ENCODE measurements around the gene ZNF837.
A peak's percentile ranks its signal among the peaks of the same experiment; 100 is the strongest.

Gene ZNF837

DNA sequence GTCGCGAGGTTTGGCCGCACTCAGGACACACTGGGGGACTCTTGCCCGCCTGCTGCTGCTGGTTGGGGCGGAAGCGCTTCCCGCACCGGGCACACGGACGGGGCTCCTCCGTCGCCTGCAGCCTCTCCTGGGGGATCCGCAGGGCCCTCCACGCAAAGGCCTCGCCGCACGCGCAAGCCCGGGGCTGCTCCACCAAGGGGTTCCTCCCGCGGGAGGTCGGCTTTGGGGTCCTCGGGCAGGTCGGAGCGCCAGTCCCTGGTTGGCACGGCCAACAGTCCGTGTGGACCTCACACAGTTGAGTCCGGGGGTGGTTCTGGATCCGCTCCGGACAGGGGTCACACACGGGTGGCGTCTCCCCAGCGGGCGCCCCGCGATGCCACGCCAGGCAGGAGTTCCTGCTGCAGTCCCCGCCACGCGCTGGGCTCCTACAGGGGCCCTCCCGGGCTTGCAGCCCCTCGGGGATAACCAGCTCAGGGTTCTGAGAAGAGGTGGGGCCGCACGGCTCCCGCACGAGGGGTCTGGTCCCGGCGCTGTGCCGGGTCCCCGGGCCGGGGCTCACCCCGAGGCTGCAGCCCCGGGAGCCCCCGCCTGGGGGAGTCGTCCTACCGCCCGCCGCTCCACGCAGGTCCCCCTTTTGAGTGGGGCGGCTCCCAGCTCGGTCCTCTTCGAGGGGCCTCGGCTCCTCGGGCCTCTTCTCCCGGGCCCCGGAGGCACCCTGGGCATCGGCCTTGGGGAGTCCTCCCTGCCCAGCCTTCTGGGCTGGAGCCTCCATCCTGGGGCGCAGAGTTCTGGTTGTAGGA, 12.1 kb downstream of the ZNF837 start:
- no peak for DNase-seq

- no peak for DNase-seq
Measured at GRCh38 chr19:58367698-58368454, 13.0 kb downstream of the ZNF837 start.

- no peak for DNase-seq
Measured at GRCh38 chr19:58366585-58367430, 14.0 kb downstream of the ZNF837 start.

- no peak for DNase-seq
Measured at GRCh38 chr19:58364146-58364545, 16.7 kb downstream of the ZNF837 start.

- DNase-seq: peak; percentile 97
Measured at GRCh38 chr19:58362272-58362994, 18.4 kb downstream of the ZNF837 start, which contains the start of gene ZNF497. ZNF497 (minus strand) TSS chr19:58362751; CDS start chr19:58357635, 5,116 bp downstream.

- DNase-seq: peak; percentile 70
Measured at GRCh38 chr19:58361900-58362271, 18.9 kb downstream of the ZNF837 start.

GRCh38 chr19:58357481-58358145, 23.2 kb downstream of the ZNF837 start:
- no peak for DNase-seq

DNA sequence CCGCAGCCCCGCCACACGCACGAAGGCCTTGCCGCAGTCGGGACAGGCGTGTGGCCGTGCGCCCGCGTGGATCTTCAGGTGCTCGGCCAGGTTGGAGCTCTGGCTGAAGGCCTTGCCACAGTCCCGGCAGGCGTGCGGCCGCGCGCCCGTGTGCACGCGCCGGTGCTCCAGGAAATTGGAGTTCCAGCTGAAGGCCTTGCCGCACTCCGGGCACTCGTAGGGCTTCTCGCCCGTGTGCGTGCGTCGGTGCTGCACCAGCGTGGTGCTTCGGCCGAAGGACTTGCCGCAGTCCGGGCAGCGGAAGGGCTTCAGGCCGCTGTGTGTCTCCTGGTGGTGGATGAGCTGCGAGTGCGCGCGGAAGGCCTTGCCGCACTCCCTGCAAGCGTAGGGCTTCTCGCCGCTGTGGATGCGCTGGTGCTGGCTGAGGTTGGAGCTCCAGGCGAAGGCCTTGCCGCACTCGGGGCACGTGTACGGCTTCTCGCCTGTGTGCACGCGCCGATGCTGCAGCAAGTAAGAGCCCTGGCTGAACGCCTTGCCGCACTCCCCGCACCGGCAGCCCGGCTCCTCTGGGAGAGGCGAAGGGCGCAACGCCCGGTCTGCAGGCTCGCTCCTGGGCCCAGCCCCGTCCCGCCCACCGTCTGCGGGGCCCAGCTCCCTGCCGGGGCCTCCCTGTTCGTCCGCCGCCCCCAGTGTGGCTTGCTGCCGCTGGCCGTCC, 23.9 kb downstream of the ZNF837 start:
- no peak for DNase-seq

- peak; percentile 48 for DNase-seq
Measured at GRCh38 chr19:58355908-58356765, 24.7 kb downstream of the ZNF837 start.

DNA sequence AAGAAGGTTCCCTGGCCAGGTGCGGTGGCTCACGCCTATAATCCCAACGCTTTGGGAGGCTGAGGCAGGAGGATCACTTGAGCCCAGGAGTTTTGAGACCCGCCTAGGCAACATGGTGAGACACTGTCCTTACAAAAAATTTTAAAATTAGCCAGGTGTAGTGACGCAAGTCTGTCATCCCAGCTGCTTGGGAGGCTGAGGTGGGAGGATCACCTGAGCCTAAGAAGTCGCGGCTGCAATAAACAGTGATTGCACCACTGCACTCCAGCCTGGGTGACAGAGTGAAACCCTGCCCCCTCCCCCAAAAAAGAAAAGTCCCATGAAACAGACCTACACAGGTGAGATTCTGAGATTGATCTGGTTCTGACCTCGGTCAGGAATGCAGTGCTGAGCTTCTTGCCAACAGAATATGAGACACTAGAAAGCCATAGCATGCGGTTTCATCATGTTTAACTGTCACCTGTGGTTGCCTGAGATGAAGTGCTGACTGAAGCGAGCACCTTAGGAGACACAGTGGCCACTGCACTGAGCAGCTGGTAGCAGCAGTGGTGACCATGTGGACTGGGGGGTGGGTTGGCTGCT, 25.5 kb downstream of the ZNF837 start:
- no peak for DNase-seq

- DNase-seq: no peak
Measured at GRCh38 chr19:58354478-58355030, 26.3 kb downstream of the ZNF837 start.

DNA sequence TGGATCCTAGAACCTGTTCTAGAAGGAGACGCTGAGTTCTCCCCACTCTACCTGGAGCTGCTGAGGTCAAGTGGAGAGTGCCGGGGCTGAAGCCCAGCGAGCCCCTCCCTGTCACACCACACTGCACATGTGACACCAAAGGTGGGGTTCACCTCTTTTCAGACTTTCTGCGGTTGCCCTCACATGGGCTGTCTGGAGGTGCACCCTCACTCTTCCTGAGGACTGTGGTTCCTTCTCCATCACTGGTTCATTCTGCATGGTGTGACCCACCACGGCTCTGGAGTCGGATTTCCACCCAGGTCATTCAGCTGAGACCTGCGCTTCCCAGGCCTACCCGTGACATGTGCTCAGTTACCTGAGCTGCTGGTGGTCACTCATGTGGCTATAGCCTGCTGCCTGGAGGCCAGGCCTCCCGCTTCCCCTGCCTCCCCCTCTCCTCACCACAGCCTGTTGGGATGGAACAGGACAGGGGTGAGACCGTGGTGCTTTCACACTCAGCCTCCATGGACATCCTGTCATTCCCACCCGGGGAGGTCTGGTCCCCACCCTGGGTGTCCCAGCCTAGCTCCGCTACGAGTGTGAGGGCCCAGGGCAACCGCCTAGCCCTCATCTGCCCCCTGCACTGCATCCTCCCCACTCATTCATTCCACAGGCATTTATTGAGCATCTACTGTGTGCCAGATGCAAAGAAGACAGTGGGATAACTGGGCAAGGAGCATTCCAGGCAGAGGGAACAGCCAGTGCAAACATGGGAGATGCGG, 26.9 kb downstream of the ZNF837 start:
- DNase-seq: no peak

- no peak for DNase-seq
Measured at GRCh38 chr19:58352760-58353671, 27.8 kb downstream of the ZNF837 start, which contains the start of gene A1BG. A1BG (minus strand) TSS chr19:58353492; CDS start chr19:58353437, 55 bp downstream.

GRCh38 chr19:58351990-58352755, 28.7 kb downstream of the ZNF837 start:
- DNase-seq: no peak

DNA sequence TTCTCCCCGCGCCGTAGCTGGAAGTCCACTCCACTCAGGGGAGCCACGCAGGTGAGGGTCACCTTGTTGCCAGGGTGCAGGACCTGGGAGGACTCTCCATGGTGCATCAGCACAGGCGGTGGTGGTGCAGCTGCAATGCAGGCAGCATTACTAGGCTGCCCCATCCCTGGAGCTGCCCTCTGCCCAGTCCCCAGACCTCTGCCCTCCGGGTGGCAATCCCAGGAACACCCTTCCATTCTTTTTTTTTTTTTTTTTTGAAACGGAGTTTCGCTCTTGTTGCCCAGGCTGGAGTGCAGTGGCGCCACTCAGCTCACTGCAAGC, 29.3 kb downstream of the ZNF837 start:
- DNase-seq: no peak

GRCh38 chr19:58350871-58351557, 29.8 kb downstream of the ZNF837 start:
- no peak for DNase-seq
